Fibroblast of lung (primary cell): ENCODE results near the gene MYRIP. TPM values are rescaled to one million over a fixed set of nuclear protein-coding genes. Genes with fewer than 3 reads are reported as not detected.

Source experiments
- DNase-seq, 2 donors: peaks; one replicate each; pipeline versions ENCODE4 v3.0.0 to v3.0.0-alpha.2; 2010; ENCODE audit warnings: low read depth in 2 of 2
- H2AFZ ChIP-seq: 2 replicates; pipeline ENCODE4 v1.5.1; 2012; ENCODE audit warnings: low read length, control low read depth, inconsistent platforms
- H3K27ac ChIP-seq: 2 replicates; pipeline ENCODE4 v1.5.1; 2011; ENCODE audit warnings: low read length, control low read depth; ENCODE audit not compliant: insufficient read depth
- H3K27me3 ChIP-seq: 2 replicates; pipeline ENCODE4 v1.5.1; 2011; ENCODE audit warnings: mild to moderate bottlenecking, low read length; ENCODE audit not compliant: control insufficient read depth, insufficient read depth
- H3K36me3 ChIP-seq: 2 replicates; pipeline ENCODE4 v1.5.1; 2011; ENCODE audit warnings: low read length; ENCODE audit not compliant: control insufficient read depth, insufficient read depth
- H3K4me1 ChIP-seq: 2 replicates; pipeline ENCODE4 v1.5.1; 2011; ENCODE audit warnings: low read length; ENCODE audit not compliant: control insufficient read depth, insufficient read depth; ENCODE audit errors: extremely low read depth
- H3K4me2 ChIP-seq: 2 replicates; pipeline ENCODE4 v1.5.1; 2011; ENCODE audit warnings: low read length, control low read depth; ENCODE audit not compliant: insufficient read depth; ENCODE audit errors: extremely low read depth
- H3K4me3 ChIP-seq, 4 experiments: fragments of 200-600 bp in 1 of 4; sonication (generic) in 1 of 4; replicated peaks in 1 of 4; 2 replicates each; pipeline ENCODE4 v1.5.1; 2011 to 2016; ENCODE audit warnings: low read length in 4 of 4, low read depth in 3 of 4, mild to moderate bottlenecking in 3 of 4, control low read depth in 2 of 4, inconsistent platforms in 1 of 4, mixed read lengths in 1 of 4; ENCODE audit not compliant: insufficient read depth in 1 of 4; ENCODE audit errors: control extremely low read depth in 1 of 4
- H3K79me2 ChIP-seq: 2 replicates; pipeline ENCODE4 v1.5.1; 2012; ENCODE audit warnings: mild to moderate bottlenecking, low read length, inconsistent platforms; ENCODE audit not compliant: control insufficient read depth, insufficient read depth
- H3K9ac ChIP-seq: 2 replicates; pipeline ENCODE4 v1.5.1; 2011; ENCODE audit warnings: mild to moderate bottlenecking, low read length, control low read depth; ENCODE audit not compliant: insufficient read depth
- H3K9me3 ChIP-seq: 2 replicates; pipeline ENCODE4 v1.5.1; 2012; ENCODE audit warnings: low read depth, low read length; ENCODE audit not compliant: control insufficient read depth, insufficient read depth
- H4K20me1 ChIP-seq: 2 replicates; pipeline ENCODE4 v1.5.1; 2011; ENCODE audit warnings: low read length; ENCODE audit not compliant: control insufficient read depth, insufficient read depth; ENCODE audit errors: extremely low read depth
- CTCF ChIP-seq, 2 donors: IDR thresholded peaks in 1 of 2; conservative IDR thresholded peaks in 1 of 2; 1 replicate in 1 of 2; 2 replicates in 1 of 2; pipeline ENCODE4 v1.5.1; 2011 to 2012; ENCODE audit warnings: low read length in 2 of 2, control low read depth in 1 of 2, inconsistent platforms in 1 of 2, low read depth in 1 of 2, mild to moderate bottlenecking in 1 of 2
- EZH2 ChIP-seq: IDR thresholded peaks from 2 replicates; pipeline ENCODE4 v1.5.1; 2012; ENCODE audit warnings: low read length, control low read depth, mild to moderate bottlenecking; ENCODE audit errors: missing control alignments
- polyA plus RNA-seq, 2 donors: library from polyadenylated mRNA; depleted of rRNA in 1 of 2; stranded (reverse) in 1 of 2; unstranded in 1 of 2; fragments of >200 nt; gene quantifications; 2 replicates each; pipeline ENCODE4 v1.2.1, GENCODE V29; 2011 to 2012; ENCODE audit warnings: missing spikeins in 1 of 2
- total RNA-seq: library from RNA; depleted of rRNA; stranded (reverse); fragments of >200 nt; gene quantifications from 2 replicates; pipeline ENCODE4 v1.2.1, GENCODE V29; 2014

The MYRIP gene
- total and polyA plus RNA-seq, 2 donors (not counting 1 experiment from before 2014, with no cell fraction given) = 0.02 TPM; not detected in 1

- DNase-seq = no peak
- no peak overlapping the region for H3K4me3 ChIP-seq
- H3K27me3 ChIP-seq = no peaks in the 10 kb centered on the region
- H3K4me1 ChIP-seq = no peaks in the 10 kb centered on the region
- no peaks in the 10 kb centered on the region for H4K20me1 ChIP-seq
- H3K4me2 ChIP-seq = no peak overlapping the region
- no peaks in the 10 kb centered on the region for H3K36me3 ChIP-seq
- H2AFZ ChIP-seq = no peak overlapping the region
- no peak overlapping the region for H3K27ac ChIP-seq
- no peak overlapping the region for H3K9ac ChIP-seq
- no peaks in the 10 kb centered on the region for H3K79me2 ChIP-seq
- TF ChIP-seq EZH2 (no peak), CTCF (conservative IDR thresholded peaks at IDR 0.05 in 1 of 2, IDR thresholded peaks at IDR 0.05 in 1 of 2; ENCODE audit: low read depth in 1 of 2, low read length in 2 of 2) (no peak)
- H3K9me3 ChIP-seq = no peaks in the 10 kb centered on the region
Observed at GRCh38 chr3:40018369-40018768, 209.0 kb downstream of the MYRIP start.

- no peak overlapping the region for H3K4me3 ChIP-seq
- H3K4me1 ChIP-seq = no peaks in the 10 kb centered on the region
- no peaks in the 10 kb centered on the region for H3K79me2 ChIP-seq
- no peak for DNase-seq
- H3K9ac ChIP-seq = no peak overlapping the region
- no peak for TF ChIP-seq EZH2
- H3K4me2 ChIP-seq = no peak overlapping the region
- no peaks in the 10 kb centered on the region for H4K20me1 ChIP-seq
- no peak overlapping the region for H2AFZ ChIP-seq
- no peaks in the 10 kb centered on the region for H3K27me3 ChIP-seq
- no peak overlapping the region for H3K27ac ChIP-seq
- no peaks in the 10 kb centered on the region for H3K36me3 ChIP-seq
- H3K9me3 ChIP-seq = no peaks in the 10 kb centered on the region
Observed at GRCh38 chr3:40019376-40019775, 210.0 kb downstream of the MYRIP start.

DNA sequence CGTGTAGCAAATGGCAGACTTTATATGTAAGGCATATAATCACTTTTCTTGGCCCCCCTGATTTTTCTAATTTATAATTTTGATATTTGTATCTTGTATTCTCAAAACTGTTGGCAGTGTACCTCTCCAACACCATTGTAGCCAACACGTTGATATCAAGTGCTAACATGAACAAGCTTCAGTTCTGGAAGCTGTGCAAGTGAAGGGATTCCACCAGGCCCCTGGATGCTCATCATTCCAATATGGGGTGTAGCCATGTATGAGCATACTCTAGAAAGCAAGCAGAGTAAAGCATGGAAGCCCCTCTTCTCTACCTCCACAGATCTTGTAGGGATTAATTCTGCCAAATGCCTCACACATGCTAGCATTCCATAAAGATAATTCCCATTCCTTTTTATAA is 211.3 kb downstream of the MYRIP start:
- H3K27me3 ChIP-seq = no peaks in the 10 kb centered on the region
- no peaks in the 10 kb centered on the region for H4K20me1 ChIP-seq
- no peak overlapping the region for H3K4me3 ChIP-seq
- H3K9ac ChIP-seq = no peak overlapping the region
- DNase-seq = no peak
- no peaks in the 10 kb centered on the region for H3K36me3 ChIP-seq
- no peak overlapping the region for H3K27ac ChIP-seq
- H3K9me3 ChIP-seq = no peaks in the 10 kb centered on the region
- TF ChIP-seq CTCF (conservative IDR thresholded peaks at IDR 0.05 in 1 of 2, IDR thresholded peaks at IDR 0.05 in 1 of 2; ENCODE audit: low read depth in 1 of 2, low read length in 2 of 2) (no peak), EZH2 (no peak)
- no peak overlapping the region for H2AFZ ChIP-seq
- no peak overlapping the region for H3K4me2 ChIP-seq
- no peaks in the 10 kb centered on the region for H3K4me1 ChIP-seq
- no peaks in the 10 kb centered on the region for H3K79me2 ChIP-seq

DNA sequence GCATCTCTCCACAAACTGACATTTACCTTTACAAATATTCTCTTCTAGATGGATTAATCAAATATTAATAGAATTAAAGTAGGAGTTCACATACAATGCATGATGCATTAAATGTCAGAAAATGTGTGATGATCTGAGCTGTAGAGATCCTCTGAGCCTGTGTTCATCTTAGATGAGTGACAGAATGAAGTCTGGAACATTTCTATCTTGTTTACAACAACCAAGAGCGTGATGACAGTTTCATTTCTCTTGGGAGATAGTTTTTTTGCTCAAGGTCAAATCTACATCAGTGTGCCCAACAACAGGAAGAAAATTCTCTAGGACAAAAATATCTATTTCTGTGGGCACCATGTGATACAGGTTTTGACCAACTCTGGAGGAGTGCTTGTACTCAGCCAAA is 211.9 kb downstream of the MYRIP start:
- H3K4me1 ChIP-seq = no peaks in the 10 kb centered on the region
- H3K79me2 ChIP-seq = no peaks in the 10 kb centered on the region
- H3K9ac ChIP-seq = no peak overlapping the region
- no peaks in the 10 kb centered on the region for H3K27me3 ChIP-seq
- TF ChIP-seq EZH2 (no peak), CTCF (conservative IDR thresholded peaks at IDR 0.05 in 1 of 2, IDR thresholded peaks at IDR 0.05 in 1 of 2; ENCODE audit: low read depth in 1 of 2, low read length in 2 of 2) (no peak)
- DNase-seq = no peak
- no peak overlapping the region for H3K4me2 ChIP-seq
- H2AFZ ChIP-seq = no peak overlapping the region
- H3K9me3 ChIP-seq = no peaks in the 10 kb centered on the region
- no peak overlapping the region for H3K27ac ChIP-seq
- H4K20me1 ChIP-seq = no peaks in the 10 kb centered on the region
- H3K4me3 ChIP-seq = no peak overlapping the region
- H3K36me3 ChIP-seq = no peaks in the 10 kb centered on the region
